Lower leg skin (tissue), 3 donors: Measurements from ENCODE around the gene ZNF248.

Experiments
- CTCF ChIP-seq, 3 donors: fragments of 450-650 bp; IDR thresholded peaks; one replicate each; pipeline ENCODE4 v1.5.1; 2016; ENCODE audit warnings: antibody characterized with exemption in 3 of 3, mild to moderate bottlenecking in 3 of 3, moderate library complexity in 2 of 3
- POLR2A ChIP-seq, 2 donors: fragments of 450-650 bp; IDR thresholded peaks; one replicate each; pipeline ENCODE4 v1.6.1; 2016 to 2017; ENCODE audit warnings: antibody characterized with exemption in 2 of 2, mild to moderate bottlenecking in 1 of 2, moderate library complexity in 1 of 2

- no peak for TF ChIP-seq CTCF (IDR thresholded peaks at IDR 0.05)
- TF ChIP-seq POLR2A (IDR thresholded peaks at IDR 0.05): no peak
Observed at GRCh38 chr10:37752334-37752875, 105.0 kb downstream of the ZNF248 start.
